Activated naive CD4-positive, alpha-beta T cell treated with anti-CD3 and anti-CD28 coated beads, Interleukin-2, amount 50 U/mL, for 24 hours (primary cell): ENCODE results near the gene SRGAP1.

Source experiments
- H3K27ac Mint-ChIP-seq: one replicate; pipeline ENCODE4 v1.8.0; 2021; ENCODE audit warnings: mild to moderate bottlenecking, mixed read lengths
- H3K27me3 Mint-ChIP-seq: one replicate; pipeline ENCODE4 v1.8.0; 2021; ENCODE audit warnings: mixed read lengths
- H3K36me3 Mint-ChIP-seq: one replicate; pipeline ENCODE4 v1.8.0; 2021; ENCODE audit warnings: mixed read lengths
- H3K4me1 Mint-ChIP-seq: one replicate; pipeline ENCODE4 v1.8.0; 2021; ENCODE audit warnings: mixed read lengths
- H3K4me3 Mint-ChIP-seq: one replicate; pipeline ENCODE4 v1.8.0; 2021; ENCODE audit warnings: mild to moderate bottlenecking, mixed read lengths
- H3K9me3 Mint-ChIP-seq: one replicate; pipeline ENCODE4 v1.8.0; 2021; ENCODE audit warnings: mixed read lengths

The SRGAP1 gene

DNA sequence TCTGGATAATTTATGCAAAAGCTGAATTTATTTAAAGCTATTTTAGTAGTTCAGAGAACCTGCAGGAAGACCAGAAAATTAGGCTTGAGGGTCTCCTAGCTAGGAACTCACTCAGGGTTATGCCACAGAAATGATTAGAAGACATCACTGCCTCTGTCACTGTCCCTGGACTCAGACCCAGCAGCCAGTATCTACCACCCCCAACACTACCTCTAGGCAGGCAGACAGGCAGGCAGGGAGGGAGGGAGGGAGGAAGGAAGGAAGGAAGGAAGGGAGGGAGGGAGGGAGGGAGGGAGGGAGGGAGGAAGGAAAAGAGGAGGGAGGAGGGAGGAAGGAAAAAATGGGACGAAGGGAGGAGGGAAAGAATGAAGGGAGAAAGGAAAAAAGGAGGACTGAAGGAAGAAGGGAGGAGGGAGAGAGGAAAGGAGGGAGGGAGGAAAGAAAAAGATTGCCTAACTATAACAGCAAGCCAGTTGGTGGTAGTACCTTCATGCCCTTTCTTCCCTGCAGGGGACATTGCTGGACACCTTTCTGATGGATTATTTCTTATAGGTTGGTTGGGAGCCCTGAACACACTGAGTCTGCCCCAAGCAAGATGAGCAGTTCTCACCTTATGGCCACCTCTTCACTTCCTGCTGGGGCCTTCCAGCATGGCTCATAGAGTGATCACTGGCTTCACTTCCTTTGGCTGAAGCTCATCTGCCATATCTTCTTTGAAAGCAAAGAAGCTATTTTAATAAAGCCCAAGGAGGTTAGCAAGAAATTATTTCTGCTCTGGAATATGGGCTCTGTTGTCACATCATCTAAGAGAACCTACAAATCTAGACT lies 327.9 kb downstream of the SRGAP1 start:
- Mint-ChIP-seq H3K36me3 (peaks cover 4% of the 10 kb centered on the region), H3K9me3 (no peaks in the 10 kb centered on the region), H3K4me1 (no peaks in the 10 kb centered on the region), H3K27ac (no peak overlapping the region), H3K4me3 (no peak overlapping the region), H3K27me3 (no peaks in the 10 kb centered on the region)

DNA sequence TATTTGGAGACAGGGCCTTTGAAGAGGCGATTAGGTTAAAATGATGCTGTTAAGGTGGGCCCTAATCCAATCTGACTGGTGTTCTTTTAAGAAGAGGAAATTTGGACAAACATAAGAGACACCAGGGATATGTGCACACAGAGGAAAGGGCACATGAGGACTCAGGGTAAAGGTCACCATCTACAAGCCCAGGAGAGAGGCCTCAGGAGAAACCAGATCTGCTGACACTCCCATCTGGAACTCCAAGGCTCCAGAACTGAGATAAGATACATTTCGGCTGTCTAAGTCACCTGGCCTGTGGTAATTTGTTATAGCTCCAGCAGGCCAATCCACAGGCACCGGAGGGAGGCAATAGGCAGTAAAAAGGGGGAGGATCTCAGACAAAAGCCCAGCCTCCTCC lies 329.0 kb downstream of the SRGAP1 start:
- H3K27me3 Mint-ChIP-seq, result no peaks in the 10 kb centered on the region
- H3K4me3 Mint-ChIP-seq, result no peak overlapping the region
- H3K9me3 Mint-ChIP-seq, result no peaks in the 10 kb centered on the region
- H3K36me3 Mint-ChIP-seq, result peaks cover 1% of the 10 kb centered on the region
- no peak overlapping the region for H3K27ac Mint-ChIP-seq
- H3K4me1 Mint-ChIP-seq, result no peaks in the 10 kb centered on the region

GRCh38 chr12:64175254-64175945 lies 330.9 kb downstream of the SRGAP1 start:
- Mint-ChIP-seq H3K9me3 (no peaks in the 10 kb centered on the region), H3K4me1 (no peaks in the 10 kb centered on the region), H3K4me3 (no peak overlapping the region), H3K36me3 (peaks cover 2% of the 10 kb centered on the region), H3K27ac (no peak overlapping the region), H3K27me3 (no peaks in the 10 kb centered on the region)

- no peaks in the 10 kb centered on the region for H3K27me3 Mint-ChIP-seq
- H3K9me3 Mint-ChIP-seq, result no peaks in the 10 kb centered on the region
- H3K4me3 Mint-ChIP-seq, result no peak overlapping the region
- H3K27ac Mint-ChIP-seq, result no peak overlapping the region
- no peaks in the 10 kb centered on the region for H3K4me1 Mint-ChIP-seq
- H3K36me3 Mint-ChIP-seq, result peaks cover 2% of the 10 kb centered on the region
Measured at GRCh38 chr12:64177001-64177400, 332.5 kb downstream of the SRGAP1 start.

DNA sequence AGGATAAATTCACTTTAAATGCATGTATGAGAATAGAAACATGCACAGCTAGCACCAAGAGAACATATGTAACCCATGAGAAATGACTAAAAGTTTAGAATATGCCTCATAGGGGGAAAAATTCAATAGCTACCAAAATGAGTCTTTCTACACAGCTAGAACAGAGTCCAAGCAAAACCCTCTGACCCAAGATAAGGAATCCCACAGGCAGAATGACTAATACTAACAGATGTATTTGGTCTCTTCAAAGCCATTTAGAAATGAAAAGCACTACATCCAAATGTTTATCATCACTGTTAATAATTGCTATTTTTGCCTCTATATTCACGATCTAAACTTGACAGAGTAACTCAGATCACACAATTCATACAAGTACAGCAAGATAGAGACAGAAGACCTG lies 333.6 kb downstream of the SRGAP1 start:
- Mint-ChIP-seq H3K4me1 (no peaks in the 10 kb centered on the region), H3K27me3 (no peaks in the 10 kb centered on the region), H3K27ac (no peak overlapping the region), H3K9me3 (no peaks in the 10 kb centered on the region), H3K36me3 (peaks cover 6% of the 10 kb centered on the region), H3K4me3 (no peak overlapping the region)

- no peak overlapping the region for H3K4me3 Mint-ChIP-seq
- H3K9me3 Mint-ChIP-seq, result no peaks in the 10 kb centered on the region
- no peaks in the 10 kb centered on the region for H3K4me1 Mint-ChIP-seq
- H3K27ac Mint-ChIP-seq, result no peak overlapping the region
- H3K27me3 Mint-ChIP-seq, result no peaks in the 10 kb centered on the region
- H3K36me3 Mint-ChIP-seq, result peaks cover 17% of the 10 kb centered on the region
Measured at GRCh38 chr12:64180951-64181350, 336.5 kb downstream of the SRGAP1 start.

DNA sequence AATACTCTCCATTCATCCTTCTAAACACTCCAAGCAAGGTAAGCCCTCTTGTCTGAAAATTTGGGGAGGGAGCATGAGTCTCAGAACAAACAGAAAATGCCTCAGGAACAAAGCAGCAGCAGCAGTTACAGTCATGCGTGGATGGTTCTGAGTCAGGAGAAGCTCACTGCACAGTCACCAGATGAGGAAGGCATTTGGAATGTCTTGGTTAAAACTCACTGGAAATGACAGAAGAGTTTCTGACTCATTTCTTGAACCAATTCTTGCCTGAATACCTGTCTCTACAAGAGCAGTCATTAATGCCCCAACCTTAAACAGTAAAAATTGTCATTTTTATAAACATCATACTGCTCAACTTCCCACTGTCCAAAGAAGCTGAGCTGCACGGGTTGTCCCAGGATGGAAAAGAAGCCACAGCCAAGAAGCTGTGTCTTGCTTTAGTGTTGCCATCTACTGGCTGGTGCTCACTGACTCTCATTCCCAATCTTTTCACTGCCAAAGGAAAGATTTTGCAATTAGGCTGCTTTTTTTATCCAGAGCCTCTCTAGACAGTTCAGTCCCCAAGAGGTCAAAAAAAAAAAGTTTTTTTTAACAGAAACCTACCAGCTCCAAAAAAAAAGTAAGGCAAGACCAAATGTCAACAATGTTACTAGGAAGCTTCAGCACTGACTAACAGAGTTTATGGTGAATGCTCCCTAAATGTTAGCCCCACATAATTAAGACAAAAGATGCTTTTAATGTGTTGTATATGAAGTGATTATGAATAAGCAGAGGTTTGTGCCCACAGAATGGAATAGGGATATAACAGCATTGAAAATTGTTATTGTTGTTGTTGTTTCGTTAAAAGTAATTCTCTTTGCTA lies 337.2 kb downstream of the SRGAP1 start:
- H3K4me1 Mint-ChIP-seq, result no peaks in the 10 kb centered on the region
- H3K36me3 Mint-ChIP-seq, result peaks cover 17% of the 10 kb centered on the region

DNA sequence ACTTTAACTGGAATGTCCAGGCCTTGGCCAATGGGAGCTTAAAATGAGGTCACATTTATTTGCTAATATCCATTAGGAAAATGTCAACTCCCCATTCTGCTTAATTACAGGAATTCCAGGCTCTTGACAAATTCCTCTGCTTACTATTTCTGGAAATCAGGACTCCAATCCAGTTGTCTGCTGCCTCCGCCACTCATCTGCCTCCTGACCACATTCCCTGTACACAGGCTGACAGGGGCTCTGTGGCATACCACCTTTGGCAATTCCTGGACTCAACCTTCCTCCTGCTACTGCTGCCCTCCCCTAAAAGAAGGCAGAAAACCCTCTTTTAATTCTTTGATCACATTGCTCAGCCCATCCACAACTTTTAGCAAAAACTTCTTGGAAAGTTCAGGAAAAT lies 339.7 kb downstream of the SRGAP1 start:
- Mint-ChIP-seq H3K4me1 (no peaks in the 10 kb centered on the region), H3K36me3 (peaks cover 21% of the 10 kb centered on the region), H3K27me3 (no peaks in the 10 kb centered on the region), H3K4me3 (no peak overlapping the region), H3K27ac (no peak overlapping the region), H3K9me3 (no peaks in the 10 kb centered on the region)

More for the DNA sequence above, 337.2 kb downstream of the SRGAP1 start:
- Mint-ChIP-seq H3K27me3 (no peaks in the 10 kb centered on the region), H3K4me3 (no peak overlapping the region), H3K9me3 (no peaks in the 10 kb centered on the region), H3K27ac (no peak overlapping the region)

DNA sequence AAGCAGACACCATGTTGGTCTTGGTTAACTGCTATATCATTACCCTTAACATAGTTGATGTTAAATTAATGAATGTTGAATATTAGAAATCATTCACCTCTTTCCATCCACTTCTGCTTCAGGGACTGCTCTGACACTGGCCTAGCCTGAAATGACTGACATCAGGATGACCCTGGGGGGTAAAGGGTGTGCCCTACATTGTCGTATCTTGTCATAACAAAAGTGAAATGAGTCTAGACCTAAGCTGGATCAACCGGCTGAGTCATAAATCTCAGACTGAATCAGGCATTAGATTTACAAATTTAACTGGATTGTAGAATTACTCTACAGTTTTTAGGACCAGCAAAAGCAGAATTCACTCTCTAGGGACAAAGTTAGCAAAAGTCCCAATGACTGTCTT lies 342.3 kb downstream of the SRGAP1 start:
- H3K27ac Mint-ChIP-seq, result no peak overlapping the region
- H3K4me1 Mint-ChIP-seq, result no peaks in the 10 kb centered on the region
- no peak overlapping the region for H3K4me3 Mint-ChIP-seq
- peaks cover 20% of the 10 kb centered on the region for H3K36me3 Mint-ChIP-seq
- H3K9me3 Mint-ChIP-seq, result no peaks in the 10 kb centered on the region
- H3K27me3 Mint-ChIP-seq, result no peaks in the 10 kb centered on the region

DNA sequence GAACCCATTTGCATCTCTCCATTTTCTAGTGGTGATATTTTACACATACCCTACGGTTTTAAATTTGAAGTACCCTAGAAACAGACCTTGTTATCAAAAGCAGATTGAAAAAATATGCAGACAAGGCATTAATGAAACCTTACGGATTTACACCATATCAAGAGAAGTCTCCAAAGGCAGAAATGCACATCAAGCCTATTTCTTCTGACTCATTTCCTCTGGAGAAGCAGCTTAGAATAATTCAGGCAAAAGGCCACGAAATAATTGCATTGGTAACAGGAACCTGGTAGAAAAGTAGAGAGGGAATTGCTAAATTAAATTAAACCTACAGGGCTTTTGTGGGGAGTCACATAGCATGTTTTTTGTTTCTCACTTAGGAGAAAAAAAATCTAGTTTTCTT lies 342.9 kb downstream of the SRGAP1 start:
- Mint-ChIP-seq H3K27ac (no peak overlapping the region), H3K36me3 (peaks cover 20% of the 10 kb centered on the region), H3K4me1 (no peaks in the 10 kb centered on the region), H3K9me3 (no peaks in the 10 kb centered on the region), H3K27me3 (no peaks in the 10 kb centered on the region), H3K4me3 (no peak overlapping the region)

- Mint-ChIP-seq H3K9me3 (no peaks in the 10 kb centered on the region), H3K36me3 (peaks cover 20% of the 10 kb centered on the region), H3K4me3 (no peak overlapping the region), H3K27ac (no peak overlapping the region), H3K4me1 (no peaks in the 10 kb centered on the region), H3K27me3 (no peaks in the 10 kb centered on the region)
Measured at GRCh38 chr12:64187794-64188193, 343.3 kb downstream of the SRGAP1 start.

DNA sequence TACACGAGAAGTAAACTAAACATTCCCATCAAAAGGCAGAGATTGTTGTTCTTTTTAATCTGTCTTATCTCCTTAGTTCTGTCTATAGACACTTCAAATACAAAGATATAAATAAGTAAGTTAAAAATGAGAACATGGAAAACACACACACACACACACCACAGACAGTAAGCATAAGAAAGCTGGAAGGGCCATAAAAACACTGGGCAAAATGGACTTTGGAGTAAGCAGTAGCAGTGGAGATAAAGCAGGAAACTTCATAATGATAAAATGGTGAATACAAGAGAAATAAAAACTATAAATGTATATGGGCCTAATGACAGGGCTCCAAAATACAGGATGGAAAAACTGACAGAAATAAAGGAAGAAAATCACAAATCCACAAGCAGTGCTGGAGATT lies 345.0 kb downstream of the SRGAP1 start:
- Mint-ChIP-seq H3K27me3 (no peaks in the 10 kb centered on the region), H3K4me3 (no peak overlapping the region), H3K9me3 (no peaks in the 10 kb centered on the region), H3K36me3 (peaks cover 19% of the 10 kb centered on the region), H3K4me1 (peaks cover 7% of the 10 kb centered on the region), H3K27ac (no peak overlapping the region)

DNA sequence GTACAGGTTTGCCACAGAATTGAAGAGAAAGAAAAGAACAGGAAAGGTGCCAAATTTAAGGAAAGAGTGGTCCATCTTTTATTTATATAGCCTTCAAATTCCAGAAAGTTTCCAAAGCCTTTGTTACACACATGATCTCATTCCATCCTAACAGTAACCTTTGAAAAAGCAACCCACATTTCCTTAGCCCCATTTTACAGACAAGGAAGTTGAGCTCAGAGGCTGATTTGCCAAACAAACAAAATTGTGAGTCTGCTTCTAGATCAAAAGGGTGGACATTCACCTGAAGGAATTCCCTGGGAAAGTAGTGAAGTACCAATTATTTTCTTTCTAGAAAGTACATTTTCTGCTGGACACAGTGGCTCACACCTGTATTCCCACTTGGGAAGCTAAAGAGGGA lies 345.6 kb downstream of the SRGAP1 start:
- Mint-ChIP-seq H3K36me3 (peaks cover 23% of the 10 kb centered on the region), H3K4me1 (peaks cover 7% of the 10 kb centered on the region), H3K4me3 (no peak overlapping the region), H3K27me3 (no peaks in the 10 kb centered on the region), H3K9me3 (no peaks in the 10 kb centered on the region), H3K27ac (no peak overlapping the region)

- Mint-ChIP-seq H3K4me3 (no peak overlapping the region), H3K27ac (peak overlapping the region; percentile 78), H3K9me3 (no peaks in the 10 kb centered on the region)
Measured at GRCh38 chr12:64192644-64193444, 348.3 kb downstream of the SRGAP1 start.

DNA sequence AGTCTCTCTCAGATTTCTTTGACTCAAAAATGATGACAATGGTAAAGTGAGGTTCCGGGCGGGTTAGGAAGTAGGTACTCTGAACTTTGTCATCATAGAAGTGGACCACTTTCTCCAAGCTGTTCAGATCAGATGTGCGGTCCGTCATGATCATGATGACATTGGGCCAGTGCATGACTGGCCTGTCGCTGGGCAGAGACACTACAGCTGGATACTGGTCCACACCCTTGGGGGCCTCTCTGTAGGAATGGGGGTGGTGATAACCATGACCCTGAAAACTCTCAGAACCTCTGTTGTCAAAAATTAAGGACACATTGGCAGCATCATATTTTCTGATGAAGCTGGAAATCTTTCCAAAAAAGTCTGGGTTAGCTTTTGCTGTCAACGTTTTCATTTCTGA lies 349.4 kb downstream of the SRGAP1 start:
- Mint-ChIP-seq H3K4me1 (peaks cover 7% of the 10 kb centered on the region), H3K27me3 (no peaks in the 10 kb centered on the region), H3K27ac (no peak overlapping the region)

More at GRCh38 chr12:64192644-64193444, 348.3 kb downstream of the SRGAP1 start:
- Mint-ChIP-seq H3K4me1 (peaks cover 7% of the 10 kb centered on the region), H3K36me3 (peaks cover 22% of the 10 kb centered on the region), H3K27me3 (no peaks in the 10 kb centered on the region)

More for the DNA sequence above, 349.4 kb downstream of the SRGAP1 start:
- H3K36me3 Mint-ChIP-seq, result peaks cover 20% of the 10 kb centered on the region
- H3K9me3 Mint-ChIP-seq, result no peaks in the 10 kb centered on the region
- no peak overlapping the region for H3K4me3 Mint-ChIP-seq
